Activated CD4-positive, alpha-beta memory T cell treated with anti-CD3 and anti-CD28 coated beads, Interleukin-2, amount 10 ng/mL, durations not matched to agents 7 days and 5 days (primary cell): Measurements from ENCODE around the gene FBXO42. TPM values are rescaled to one million over a fixed set of nuclear protein-coding genes. Genes with fewer than 3 reads are reported as not detected.

Experiments used
- CTCF ChIA-PET: fragments of 350-600 bp; sonication (Branson Sonifier 250); formaldehyde crosslinking; loops from one replicate; lab custom pipeline; 2021; ENCODE audit warnings: antibody characterized with exemption, inconsistent platforms; lab: Charles Lee
- POLR2A ChIA-PET: fragments of 350-600 bp; sonication (Branson Sonifier 250); formaldehyde crosslinking; loops from one replicate; lab custom pipeline; 2021; ENCODE audit warnings: antibody characterized with exemption; lab: Charles Lee
- DNase-seq: peaks from one replicate; pipeline ENCODE4 v3.0.0-alpha.2; 2020
- H3K27ac Mint-ChIP-seq: one replicate; pipeline ENCODE4 v1.8.0; 2021; ENCODE audit warnings: mild to moderate bottlenecking, mixed read lengths
- H3K27me3 Mint-ChIP-seq: one replicate; pipeline ENCODE4 v1.8.0; 2021; ENCODE audit warnings: mixed read lengths
- H3K36me3 Mint-ChIP-seq: one replicate; pipeline ENCODE4 v1.8.0; 2021; ENCODE audit warnings: low read depth, mixed read lengths
- H3K4me1 Mint-ChIP-seq: one replicate; pipeline ENCODE4 v1.8.0; 2021; ENCODE audit warnings: mixed read lengths
- H3K4me3 Mint-ChIP-seq: one replicate; pipeline ENCODE4 v1.8.0; 2021; ENCODE audit warnings: mild to moderate bottlenecking, mixed read lengths
- H3K9me3 Mint-ChIP-seq: one replicate; pipeline ENCODE4 v1.8.0; 2021; ENCODE audit warnings: mixed read lengths
- total RNA-seq, 2 experiments: library from RNA; stranded (reverse); gene quantifications; one replicate each; pipeline ENCODE4 v1.2.3, GENCODE V29; 2021

The FBXO42 gene
- total RNA-seq, 2 experiments from 2014 or later: 19.9 to 20.7 TPM

DNA sequence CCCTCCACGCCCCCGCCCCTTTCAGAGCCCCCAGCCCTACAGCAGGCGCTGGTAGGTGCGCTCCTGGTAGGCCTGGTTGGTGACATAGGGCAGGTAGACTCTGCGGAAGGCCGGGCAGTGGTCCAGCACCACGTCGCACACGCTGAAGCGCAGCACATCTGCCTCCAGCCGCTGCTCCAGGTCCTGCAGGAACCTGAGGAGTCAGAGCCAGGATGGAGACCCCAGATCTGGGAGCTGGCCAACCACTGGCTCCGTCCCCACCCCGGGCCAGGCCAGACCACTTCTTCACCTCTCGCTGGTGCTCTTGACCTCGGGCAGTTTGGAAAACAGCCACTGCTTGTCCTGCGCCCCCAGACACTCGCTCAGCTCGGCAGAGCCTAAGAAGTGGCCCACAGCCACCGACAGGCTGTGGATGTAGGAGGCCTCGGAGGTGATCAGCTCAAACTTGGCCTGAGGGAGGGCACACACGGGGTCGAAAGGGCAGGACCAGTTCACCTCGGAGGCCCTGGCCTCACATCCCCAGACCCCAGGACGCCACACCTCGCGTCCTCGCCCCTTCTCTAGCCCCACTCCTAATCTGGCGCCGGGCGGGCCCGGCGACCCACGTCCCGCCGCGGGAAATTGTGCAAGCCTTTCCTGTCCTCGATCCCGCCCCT, 146.3 kb downstream of the FBXO42 start:
- H3K4me3 Mint-ChIP-seq: peak overlapping the region; percentile 81
- no peaks in the 10 kb centered on the region for H3K27me3 Mint-ChIP-seq
- H3K27ac Mint-ChIP-seq: peak overlapping the region; percentile 99
- DNase-seq: no peak
- ChIA-PET CTCF (interaction anchor here (1.1 to 3.3 kb wide), 6 partner anchors 12 to 235 kb away, joined by 4 to 17 read pairs (median 7); partner anchors contain the start of gene NECAP2), POLR2A (interaction anchor here (0.9 to 3.9 kb wide), 3 partner anchors 12 to 32 kb away, joined by 3 to 40 read pairs (median 21); partner anchors contain the start of gene CPLANE2)
- no peaks in the 10 kb centered on the region for H3K36me3 Mint-ChIP-seq
- H3K4me1 Mint-ChIP-seq: peaks cover 19% of the 10 kb centered on the region
- no peaks in the 10 kb centered on the region for H3K9me3 Mint-ChIP-seq

DNA sequence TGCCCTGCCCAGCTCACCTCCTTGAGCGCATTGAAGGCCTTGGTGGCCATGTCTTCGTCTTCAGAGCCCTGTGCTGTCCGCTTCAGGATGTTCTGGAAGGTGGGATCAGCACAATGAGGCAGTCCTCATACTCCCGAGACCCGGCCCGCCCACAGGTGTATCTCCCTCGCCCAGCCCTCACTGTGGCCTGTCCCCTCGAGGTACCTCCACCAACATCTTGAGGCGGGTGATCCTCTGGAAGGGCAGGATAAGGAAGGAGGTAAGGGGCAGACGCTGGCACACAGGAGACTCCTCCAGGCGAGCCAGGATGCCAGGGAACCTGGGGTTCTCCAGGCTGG, 147.0 kb downstream of the FBXO42 start:
- ChIA-PET POLR2A (interaction anchor here (1.9 kb wide), 1 partner anchor 32 kb away, joined by 21 read pairs; the partner anchor contains the start of gene CPLANE2), CTCF (interaction anchor here (0.7 to 3.3 kb wide), 3 partner anchors 13 to 42 kb away, joined by 3 to 17 read pairs (median 6); no protein-coding TSS in a partner anchor)
- Mint-ChIP-seq H3K27ac (no peak overlapping the region), H3K27me3 (no peaks in the 10 kb centered on the region), H3K9me3 (no peaks in the 10 kb centered on the region), H3K4me3 (peak overlapping the region; percentile 30), H3K36me3 (no peaks in the 10 kb centered on the region), H3K4me1 (peaks cover 19% of the 10 kb centered on the region)
- DNase-seq: no peak

DNA sequence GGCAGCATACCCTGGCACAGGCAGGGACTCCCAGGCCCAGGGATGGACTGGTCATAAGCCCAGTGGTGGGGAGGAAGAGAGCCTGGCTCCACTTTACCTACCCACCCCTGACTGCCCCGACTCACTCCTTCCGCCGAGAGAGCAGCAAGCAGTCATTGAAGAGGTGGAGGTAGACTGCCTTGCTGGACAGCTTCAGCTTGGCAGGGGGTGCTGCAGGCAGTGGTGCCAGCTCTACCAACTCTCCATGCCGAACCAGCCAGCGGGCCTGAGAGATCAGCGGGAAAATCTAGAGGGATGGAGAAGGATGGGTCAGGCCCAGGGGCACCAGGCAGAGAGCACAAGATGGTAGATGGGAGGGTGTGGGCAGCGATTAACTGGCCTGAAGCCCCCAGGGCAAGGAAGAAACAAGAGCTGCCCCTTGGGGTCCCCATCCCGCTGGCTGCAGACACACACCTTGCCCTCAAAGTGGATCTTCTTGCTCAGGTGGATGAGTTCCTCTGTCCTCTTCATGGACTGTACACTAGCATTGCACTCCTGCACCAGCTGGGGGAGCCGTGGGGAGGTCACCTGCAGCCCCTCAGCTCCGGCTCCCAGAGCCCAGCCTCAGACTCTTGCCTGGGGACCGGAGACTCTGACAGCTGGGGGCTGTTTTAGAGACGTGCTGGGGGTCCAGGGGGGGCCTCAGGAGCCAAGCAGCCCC, 147.5 kb downstream of the FBXO42 start:
- no peak overlapping the region for H3K27ac Mint-ChIP-seq
- no peaks in the 10 kb centered on the region for H3K9me3 Mint-ChIP-seq
- peaks cover 19% of the 10 kb centered on the region for H3K4me1 Mint-ChIP-seq
- H3K36me3 Mint-ChIP-seq: no peaks in the 10 kb centered on the region
- peak; percentile 50 for DNase-seq
- ChIA-PET POLR2A (no interaction called here), CTCF (interaction anchor here (0.7 to 3.3 kb wide), 6 partner anchors 13 to 43 kb away, joined by 3 to 17 read pairs (median 4); partner anchors contain the start of gene CPLANE2)
- peak overlapping the region; percentile 38 for H3K4me3 Mint-ChIP-seq
- H3K27me3 Mint-ChIP-seq: no peaks in the 10 kb centered on the region

DNA sequence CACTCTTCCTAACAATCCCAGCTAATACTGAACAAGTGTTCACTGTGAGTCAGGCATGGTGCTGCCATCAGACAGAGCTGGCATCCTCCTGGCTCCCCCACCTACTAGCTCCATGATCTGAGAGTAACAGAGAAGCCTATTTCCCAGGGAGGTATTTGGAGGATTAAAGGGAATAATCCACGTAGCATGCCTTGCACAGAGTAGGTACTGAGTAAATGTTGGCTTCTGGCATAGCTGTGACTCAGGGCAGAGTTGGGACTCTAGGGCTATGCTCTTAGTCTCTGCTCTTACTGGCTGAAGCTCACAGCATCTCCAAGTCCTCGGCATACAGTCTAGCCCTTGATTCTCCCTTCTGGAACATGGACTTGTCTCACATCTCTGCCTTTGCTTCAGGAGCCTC, 148.1 kb downstream of the FBXO42 start:
- Mint-ChIP-seq H3K4me3 (no peak overlapping the region), H3K4me1 (peaks cover 20% of the 10 kb centered on the region), H3K27ac (no peak overlapping the region), H3K27me3 (no peaks in the 10 kb centered on the region), H3K36me3 (no peaks in the 10 kb centered on the region), H3K9me3 (no peaks in the 10 kb centered on the region)
- POLR2A ChIA-PET: interaction anchor here (1.1 kb wide), 1 partner anchor 33 kb away, joined by 3 read pairs; the partner anchor contains the start of gene CPLANE2
- CTCF ChIA-PET: interaction anchor here (1.0 to 3.3 kb wide), 5 partner anchors 13 to 159 kb away, joined by 3 to 17 read pairs (median 4); partner anchors contain the start of gene CPLANE2
- no peak for DNase-seq

DNA sequence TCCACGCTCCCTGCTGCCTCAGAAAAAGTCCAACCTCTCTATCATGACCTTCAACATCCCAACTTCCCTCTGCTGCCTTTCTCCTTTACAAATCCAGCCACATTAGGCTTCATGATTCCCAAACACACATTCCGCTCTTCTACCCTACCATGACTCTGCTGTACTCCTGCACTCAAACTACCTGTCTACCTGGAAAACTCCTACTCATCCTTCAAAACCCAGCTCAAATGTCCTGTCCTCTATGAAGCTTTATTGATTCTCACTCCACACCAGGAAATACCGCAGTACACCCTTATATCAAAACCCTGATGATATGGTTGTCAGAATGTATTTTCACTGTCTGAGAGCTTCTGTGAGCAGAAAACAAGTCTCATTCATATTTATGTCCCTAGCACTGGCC, 148.7 kb downstream of the FBXO42 start:
- CTCF ChIA-PET: interaction anchor here (1.2 to 3.3 kb wide), 5 partner anchors 14 to 160 kb away, joined by 3 to 17 read pairs (median 5); no protein-coding TSS in a partner anchor
- Mint-ChIP-seq H3K9me3 (no peaks in the 10 kb centered on the region), H3K27ac (no peak overlapping the region)

DNA sequence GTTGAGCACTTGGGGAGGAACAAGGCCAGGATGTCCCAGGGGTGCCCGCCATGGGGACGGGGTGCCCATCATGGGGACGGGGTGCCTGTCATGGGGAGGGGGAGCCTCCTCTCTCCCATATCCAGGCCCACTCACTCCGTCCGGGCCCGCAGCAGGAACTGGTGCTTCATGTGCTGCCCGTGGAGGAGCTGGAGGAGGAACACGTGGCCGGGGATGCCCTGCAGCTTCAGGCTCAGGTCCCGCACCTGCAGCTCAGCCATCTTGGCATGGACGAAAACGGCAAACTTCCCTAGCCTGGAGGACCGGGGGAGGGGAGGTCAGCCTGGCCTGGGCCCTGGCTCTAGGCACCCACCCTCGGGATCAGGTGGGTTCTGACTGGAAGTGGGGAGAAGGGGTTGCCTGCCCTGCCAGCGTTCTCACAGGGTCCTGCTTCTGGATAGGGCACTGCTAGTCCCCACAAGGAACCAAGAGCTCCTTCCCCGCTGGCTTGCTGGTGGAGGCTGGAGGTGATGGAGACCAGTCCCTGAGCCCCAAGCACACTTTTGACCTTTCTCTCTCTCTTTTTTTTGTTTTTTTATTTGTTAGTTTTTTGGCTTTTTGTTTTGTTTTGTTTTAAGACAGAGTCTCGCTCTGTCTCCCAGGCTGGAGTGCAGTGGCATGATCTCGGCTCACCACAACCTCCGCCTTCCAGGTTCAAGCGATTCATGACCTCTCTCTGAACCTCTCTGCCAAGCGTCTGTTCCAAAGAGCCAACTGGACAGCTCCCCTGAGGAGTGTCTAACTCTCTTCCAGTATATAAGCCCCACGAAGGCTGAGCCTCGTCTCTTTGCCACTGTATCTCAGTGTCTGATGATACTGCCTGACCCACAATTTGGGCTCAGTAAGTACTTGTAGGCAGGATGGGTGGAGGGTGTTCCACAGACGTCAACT, 149.7 kb downstream of the FBXO42 start:
- no peak overlapping the region for H3K4me3 Mint-ChIP-seq
- H3K4me1 Mint-ChIP-seq: peaks cover 26% of the 10 kb centered on the region

More for the DNA sequence above, 148.7 kb downstream of the FBXO42 start:
- no peak for DNase-seq
- H3K36me3 Mint-ChIP-seq: no peaks in the 10 kb centered on the region
- H3K4me1 Mint-ChIP-seq: peaks cover 26% of the 10 kb centered on the region
- H3K27me3 Mint-ChIP-seq: no peaks in the 10 kb centered on the region
- no peak overlapping the region for H3K4me3 Mint-ChIP-seq
- POLR2A ChIA-PET: interaction anchor here (1.1 kb wide), 1 partner anchor 34 kb away, joined by 3 read pairs; the partner anchor contains the start of gene CPLANE2

DNA sequence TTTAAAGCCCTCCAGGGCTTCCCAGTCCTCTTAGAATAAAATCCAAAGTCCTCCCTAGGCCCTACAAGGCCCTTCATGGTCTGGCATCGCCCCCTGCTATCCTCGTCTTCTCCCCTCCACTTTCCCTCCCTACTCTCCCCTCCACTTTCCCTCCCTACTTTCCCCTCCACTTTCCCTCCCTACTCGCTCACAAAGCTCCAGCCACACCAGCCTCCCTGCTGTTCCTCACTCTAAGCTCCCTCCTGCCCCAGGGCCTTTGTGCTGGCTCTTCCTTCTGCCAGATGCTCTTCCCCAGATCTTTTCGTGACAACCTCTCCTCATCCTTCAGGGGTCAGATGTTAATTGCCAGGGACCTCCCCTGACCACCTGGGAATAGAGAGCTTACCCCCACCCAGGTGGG, 152.6 kb downstream of the FBXO42 start:
- no peak overlapping the region for H3K27ac Mint-ChIP-seq

More for the DNA sequence above, 149.7 kb downstream of the FBXO42 start:
- H3K27ac Mint-ChIP-seq: no peak overlapping the region
- ChIA-PET POLR2A (interaction anchor here (1.2 kb wide), 1 partner anchor 35 kb away, joined by 3 read pairs; the partner anchor contains the start of gene CPLANE2), CTCF (interaction anchor here (1.0 to 3.3 kb wide), 6 partner anchors 14 to 161 kb away, joined by 3 to 17 read pairs (median 5); no protein-coding TSS in a partner anchor)
- H3K9me3 Mint-ChIP-seq: no peaks in the 10 kb centered on the region
- DNase-seq: no peak
- H3K36me3 Mint-ChIP-seq: no peaks in the 10 kb centered on the region
- H3K27me3 Mint-ChIP-seq: no peaks in the 10 kb centered on the region

DNA sequence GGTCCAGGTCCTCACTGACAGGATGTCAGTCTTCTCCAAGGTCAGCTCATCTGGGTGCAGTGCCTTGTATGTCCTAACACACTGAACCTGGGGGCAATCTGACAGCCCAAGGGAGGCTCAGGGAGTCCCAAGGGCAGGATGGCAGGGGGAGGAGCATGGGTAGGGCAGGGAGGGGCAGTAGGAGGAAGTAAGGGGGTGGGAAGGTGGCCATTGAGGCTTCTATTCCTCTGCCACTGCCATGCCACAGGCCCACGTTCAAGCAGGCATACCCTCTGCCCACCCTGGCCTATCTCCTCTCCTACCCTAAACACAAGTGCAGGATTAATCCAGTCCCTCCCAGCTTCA, 153.2 kb downstream of the FBXO42 start:
- Mint-ChIP-seq H3K9me3 (no peaks in the 10 kb centered on the region), H3K27me3 (no peaks in the 10 kb centered on the region), H3K27ac (no peak overlapping the region), H3K4me3 (no peak overlapping the region), H3K36me3 (no peaks in the 10 kb centered on the region), H3K4me1 (peaks cover 9% of the 10 kb centered on the region)
- CTCF ChIA-PET: interaction anchor here (2.4 kb wide), 1 partner anchor 120 kb away, joined by 11 read pairs; no protein-coding TSS in a partner anchor
- no peak for DNase-seq
- POLR2A ChIA-PET: no interaction called here

More for the DNA sequence above, 152.6 kb downstream of the FBXO42 start:
- no peak for DNase-seq
- H3K4me3 Mint-ChIP-seq: no peak overlapping the region
- no peaks in the 10 kb centered on the region for H3K27me3 Mint-ChIP-seq
- peaks cover 9% of the 10 kb centered on the region for H3K4me1 Mint-ChIP-seq
- no peaks in the 10 kb centered on the region for H3K36me3 Mint-ChIP-seq
- no peaks in the 10 kb centered on the region for H3K9me3 Mint-ChIP-seq
- ChIA-PET CTCF (interaction anchor here (0.6 to 2.4 kb wide), 2 partner anchors 8 to 121 kb away, joined by 3 to 11 read pairs; no protein-coding TSS in a partner anchor), POLR2A (interaction anchor here (0.7 kb wide), 1 partner anchor 17 kb away, joined by 3 read pairs; no protein-coding TSS in a partner anchor)

DNA sequence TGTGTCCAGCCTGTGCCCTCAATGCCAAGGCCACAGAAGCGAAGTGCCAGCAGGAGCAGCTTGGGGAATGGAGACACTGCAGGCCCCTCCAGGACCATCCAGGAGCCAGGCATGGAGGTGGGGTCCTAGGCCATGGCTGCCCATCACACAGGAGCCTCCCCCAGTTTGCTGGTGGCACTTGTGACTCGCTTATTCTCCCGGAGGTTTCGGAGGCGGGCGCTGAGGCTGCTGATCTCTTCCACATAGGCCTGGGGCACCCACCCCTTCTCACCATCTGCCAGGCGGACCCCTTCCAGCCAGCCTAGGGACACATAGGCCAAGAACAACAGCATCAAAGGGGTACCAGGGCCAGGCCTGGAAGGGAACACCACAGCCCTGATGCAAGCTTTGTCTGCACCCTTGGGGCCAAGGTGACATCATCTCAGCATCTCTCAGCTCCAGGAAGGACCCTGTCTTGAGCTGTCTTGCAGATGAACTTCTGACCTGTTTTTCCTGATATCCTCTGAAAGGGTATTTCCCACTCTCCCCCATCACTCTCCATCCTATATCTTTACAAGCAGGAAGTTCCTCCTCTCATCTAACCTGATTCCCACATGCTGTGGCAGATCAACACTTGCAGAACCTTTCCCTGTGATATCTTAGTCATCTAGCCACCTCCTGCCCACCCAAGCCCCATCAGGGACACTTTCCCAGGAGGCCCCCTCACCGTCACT, 153.7 kb downstream of the FBXO42 start:
- CTCF ChIA-PET: interaction anchor here (2.4 kb wide), 1 partner anchor 120 kb away, joined by 11 read pairs; no protein-coding TSS in a partner anchor
- no peaks in the 10 kb centered on the region for H3K9me3 Mint-ChIP-seq
- peaks cover 9% of the 10 kb centered on the region for H3K4me1 Mint-ChIP-seq
- no peak overlapping the region for H3K4me3 Mint-ChIP-seq
- no peaks in the 10 kb centered on the region for H3K27me3 Mint-ChIP-seq
- DNase-seq: no peak
- no peaks in the 10 kb centered on the region for H3K36me3 Mint-ChIP-seq
- H3K27ac Mint-ChIP-seq: peak overlapping the region; percentile 8
- POLR2A ChIA-PET: no interaction called here

DNA sequence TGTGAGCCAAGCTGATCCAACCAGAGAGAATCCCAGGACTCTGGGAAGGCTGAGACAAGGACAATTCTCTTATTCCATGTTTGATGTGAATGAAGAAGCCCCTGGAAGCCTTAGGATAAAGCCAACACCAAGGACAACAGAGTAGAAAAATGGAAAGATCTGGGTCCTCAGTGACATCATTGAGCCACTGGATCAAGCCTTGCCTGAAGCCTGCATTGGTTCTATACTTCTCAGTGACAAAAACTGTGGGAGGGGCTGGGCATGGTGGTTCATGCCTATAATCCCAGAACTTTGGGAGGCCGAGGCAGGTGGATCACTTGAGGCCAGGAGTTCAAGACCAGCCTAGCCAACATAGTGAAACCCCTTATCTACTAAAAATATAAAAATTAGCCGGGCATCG, 155.4 kb downstream of the FBXO42 start:
- CTCF ChIA-PET: no interaction called here
- no peak overlapping the region for H3K27ac Mint-ChIP-seq

More for the DNA sequence above, 155.4 kb downstream of the FBXO42 start:
- H3K4me1 Mint-ChIP-seq: peaks cover 9% of the 10 kb centered on the region
- no peaks in the 10 kb centered on the region for H3K27me3 Mint-ChIP-seq
- POLR2A ChIA-PET: no interaction called here
- no peak overlapping the region for H3K4me3 Mint-ChIP-seq
- H3K9me3 Mint-ChIP-seq: no peaks in the 10 kb centered on the region
- no peak for DNase-seq
- H3K36me3 Mint-ChIP-seq: no peaks in the 10 kb centered on the region
